K562 (cell line): Measurements from ENCODE around the gene RXRA. TPM values are rescaled to one million over a fixed set of nuclear protein-coding genes. Genes with fewer than 3 reads are reported as not detected.

Experiments used
- ARID2 ChIP-seq: fragments of 450-650 bp; IDR thresholded peaks from 2 replicates; pipeline ENCODE4 v1.6.1; 2017; ENCODE audit warnings: antibody characterized with exemption, mild to moderate bottlenecking
- ELK3 ChIP-seq: fragments of 450-650 bp; formaldehyde crosslinking; IDR thresholded peaks from 2 replicates; pipeline ENCODE4 v1.4.0; 2020; ENCODE audit warnings: mild to moderate bottlenecking
- FOXM1 ChIP-seq, 2 experiments: fragments of 450-650 bp in 1 of 2; sonication (generic) in 1 of 2; formaldehyde crosslinking in 1 of 2; IDR thresholded peaks; 2 replicates each; pipeline versions ENCODE4 v1.6.1 to v1.9.0; 2017 to 2022; ENCODE audit warnings: low read depth in 2 of 2, mild to moderate bottlenecking in 2 of 2, missing genetic modification reagents in 1 of 2, moderate library complexity in 1 of 2
- MBD1 ChIP-seq: fragments of 250-450 bp; sonication (Bioruptor Pico); IDR thresholded peaks from 2 replicates; pipeline ENCODE4 v1.8.0; 2022; ENCODE audit warnings: inconsistent platforms
- MTA1 ChIP-seq: fragments of 450-650 bp; IDR thresholded peaks from 2 replicates; pipeline ENCODE4 v1.6.1; 2017; ENCODE audit warnings: borderline replicate concordance
- MYC ChIP-seq, 2 experiments: fragments of 250-450 bp in 1 of 2; sonication (Bioruptor Pico) in 1 of 2; IDR thresholded peaks; 2 replicates each; pipeline versions ENCODE4 v1.5.1 to v1.6.1; 2012 to 2021; ENCODE audit warnings: low read depth in 2 of 2, borderline replicate concordance in 1 of 2, improper control_type of control experiment in 1 of 2, low read length in 1 of 2, mild to moderate bottlenecking in 1 of 2, moderate library complexity in 1 of 2
- NR3C1 ChIP-seq: sonication (generic); formaldehyde crosslinking; IDR thresholded peaks from 2 replicates; pipeline ENCODE4 v1.8.1; 2022; ENCODE audit warnings: missing genetic modification reagents
- PCBP2 ChIP-seq: fragments of 200-400 bp; formaldehyde crosslinking; IDR thresholded peaks from 2 replicates; pipeline ENCODE4 v1.6.1; 2018; ENCODE audit warnings: low read length, low read depth, mild to moderate bottlenecking, moderate library complexity; ENCODE audit not compliant: poor library complexity, severe bottlenecking
- SIX5 ChIP-seq, 2 experiments: IDR thresholded peaks; 2 replicates each; pipeline ENCODE4 v1.6.1; 2011; ENCODE audit warnings: low read length in 2 of 2, borderline replicate concordance in 1 of 2, low read depth in 1 of 2, mild to moderate bottlenecking in 1 of 2, moderate library complexity in 1 of 2; ENCODE audit not compliant: insufficient read depth in 1 of 2
- SMAD1 ChIP-seq: fragments of 150-350 bp; IDR thresholded peaks from 2 replicates; pipeline ENCODE4 v1.6.1; 2014; ENCODE audit warnings: low read length, low read depth; ENCODE audit not compliant: partially characterized antibody
- SMAD4 ChIP-seq: fragments of 250-450 bp; sonication (Bioruptor Pico); conservative IDR thresholded peaks from 2 replicates; pipeline ENCODE4 v1.8.0; 2021; ENCODE audit warnings: inconsistent platforms, mild to moderate bottlenecking, moderate library complexity
- TAF7 ChIP-seq: fragments of 450-650 bp; IDR thresholded peaks from 2 replicates; pipeline ENCODE4 v1.6.1; 2016; ENCODE audit warnings: missing genetic modification characterization, missing compliant biosample characterization
- TBL1XR1 ChIP-seq, 2 experiments: IDR thresholded peaks; 2 replicates each; pipeline ENCODE4 v1.6.1; 2012; ENCODE audit warnings: improper control_type of control experiment in 2 of 2, low read length in 2 of 2, mild to moderate bottlenecking in 1 of 2
- ZBTB12 ChIP-seq: fragments of 250-450 bp; sonication (Bioruptor Pico); IDR thresholded peaks from 2 replicates; pipeline ENCODE4 v1.4.0; 2020
- ZBTB49 ChIP-seq: sonication (generic); formaldehyde crosslinking; IDR thresholded peaks from 2 replicates; pipeline ENCODE4 v1.8.0; 2022; ENCODE audit warnings: missing genetic modification reagents, mild to moderate bottlenecking, borderline replicate concordance
- ZNF174 ChIP-seq: fragments of 250-450 bp; sonication (Bioruptor Pico); IDR thresholded peaks from 2 replicates; pipeline ENCODE4 v1.4.0; 2020; ENCODE audit warnings: mild to moderate bottlenecking
- polyA plus RNA-seq, 8 experiments: library from polyadenylated mRNA; depleted of rRNA in 4 of 8; stranded (reverse) in 5 of 8; unstranded in 3 of 8; fragments of >200 nt; fragmentation: Nextera tagmentation in 2 of 8; fragmentation: Illumina TruSeq in 1 of 8; extraction: Ambion mirVana in 2 of 8; extraction: Trizol in 1 of 8; gene quantifications; 2 replicates each; pipeline versions ENCODE4 v1.2.1 to v1.2.3, GENCODE V29; 2011 to 2014; ENCODE audit warnings: inconsistent platforms in 1 of 8, missing spikeins in 1 of 8
- total RNA-seq, 7 experiments: library from RNA; depleted of rRNA in 6 of 7; stranded (reverse); fragments of >200 nt in 6 of 7; fragmentation: Illumina TruSeq in 2 of 7; extraction: Trizol in 2 of 7; gene quantifications; 2 replicates each; pipeline versions ENCODE4 v1.2.1 to v1.2.3, GENCODE V29; 2011 to 2021; ENCODE audit warnings: low replicate concordance in 1 of 7

The RXRA gene
- total and polyA plus RNA-seq, 9 of the 15 experiments (the other 6 are each of a cell fraction or from before 2014, with no cell fraction given) = 0.35 to 23.6 (median 4.6) TPM

GRCh38 chr9:134325096-134325812 is 1.0 kb upstream of the RXRA start (continued):
- TF ChIP-seq MBD1 (CRISPR knock-in tag) = no peak
- no peak for TF ChIP-seq SMAD1
- no peak for TF ChIP-seq TBL1XR1 (IDR thresholded peaks at IDR 0.05; ENCODE audit: low read length in 2 of 2)
- TF ChIP-seq MTA1 = no peak
- TF ChIP-seq ZBTB12 (CRISPR knock-in tag) = no peak
- 0 out of 2 replicates have a peak, but pooled peaks have one; percentile 17 for TF ChIP-seq MYC (IDR thresholded peaks at IDR 0.05; ENCODE audit: low read depth, low read length)
- TF ChIP-seq MYC (CRISPR knock-in tag; IDR thresholded peaks at IDR 0.05; ENCODE audit: borderline replicate concordance, low read depth) = no peak
- no peak for TF ChIP-seq PCBP2
- TF ChIP-seq ARID2 = no peak
- no peak for TF ChIP-seq FOXM1 (IDR thresholded peaks at IDR 0.05; ENCODE audit: low read depth)
- TF ChIP-seq FOXM1 (CRISPR knock-in tag; IDR thresholded peaks at IDR 0.05; ENCODE audit: low read depth) = 0 out of 2 replicates have a peak, but pooled peaks have one; percentile 26
- no peak for TF ChIP-seq ZNF174 (CRISPR knock-in tag)
- no peak for TF ChIP-seq ELK3
- no peak for TF ChIP-seq TAF7
- no peak for TF ChIP-seq NR3C1 (CRISPR knock-in tag)
- TF ChIP-seq SMAD4 (CRISPR knock-in tag) = 0 out of 2 replicates have a peak, but pooled peaks have one; percentile 6
- TF ChIP-seq ZBTB49 = no peak
- no peak for TF ChIP-seq SIX5 (IDR thresholded peaks at IDR 0.05; ENCODE audit: borderline replicate concordance in 1 of 2, insufficient read depth in 1 of 2, low read depth in 1 of 2, low read length in 2 of 2)
